HEK293T (cell line): Measurements from ENCODE around the gene ARHGEF28.

ENCODE experiments used
- CTCF ChIA-PET: fragments of 350-600 bp; formaldehyde crosslinking; extraction: SDS; loops from one replicate; lab custom pipeline; 2021; ENCODE audit warnings: antibody characterized with exemption, inconsistent platforms; lab: Yijun Ruan, JAX
- POLR2A ChIA-PET: fragments of 350-600 bp; formaldehyde crosslinking; extraction: SDS; loops from one replicate; lab custom pipeline; 2020; ENCODE audit warnings: antibody characterized with exemption, inconsistent platforms; lab: Yijun Ruan, JAX
- DNase-seq: peaks from one replicate; pipeline ENCODE4 v3.0.0; 2012; ENCODE audit warnings: mixed read lengths; ENCODE audit errors: extremely low spot score
- ARNT ChIP-seq: fragments of 450-650 bp; IDR thresholded peaks from 2 replicates; pipeline ENCODE4 v1.6.1; 2017; ENCODE audit warnings: mild to moderate bottlenecking
- BHLHE40 ChIP-seq: fragments of 450-650 bp; IDR thresholded peaks from 2 replicates; pipeline ENCODE4 v1.6.1; 2016; ENCODE audit warnings: mild to moderate bottlenecking, moderate library complexity, borderline replicate concordance
- CTBP1 ChIP-seq: fragments of 450-650 bp; IDR thresholded peaks from 2 replicates; pipeline ENCODE4 v1.6.1; 2016; ENCODE audit warnings: borderline replicate concordance
- ELF4 ChIP-seq: fragments of 450-650 bp; IDR thresholded peaks from 2 replicates; pipeline ENCODE4 v1.6.1; 2017; ENCODE audit warnings: antibody characterized with exemption
- FOXA1 ChIP-seq: fragments of 450-650 bp; IDR thresholded peaks from 2 replicates; pipeline ENCODE4 v1.6.1; 2016; ENCODE audit warnings: mild to moderate bottlenecking
- FOXK2 ChIP-seq: fragments of 450-650 bp; IDR thresholded peaks from 2 replicates; pipeline ENCODE4 v1.6.1; 2016; ENCODE audit warnings: mild to moderate bottlenecking
- FOXM1 ChIP-seq: fragments of 450-650 bp; IDR thresholded peaks from 2 replicates; pipeline ENCODE4 v1.6.1; 2017; ENCODE audit warnings: mild to moderate bottlenecking, borderline replicate concordance
- HDGF ChIP-seq: fragments of 450-650 bp; IDR thresholded peaks from 2 replicates; pipeline ENCODE4 v1.6.1; 2017; ENCODE audit warnings: antibody characterized with exemption, borderline replicate concordance
- L3MBTL2 ChIP-seq: fragments of 450-650 bp; conservative IDR thresholded peaks from 2 replicates; pipeline ENCODE4 v1.6.1; 2016; ENCODE audit warnings: mild to moderate bottlenecking
- LEF1 ChIP-seq: fragments of 450-650 bp; IDR thresholded peaks from 2 replicates; pipeline ENCODE4 v1.6.1; 2017; ENCODE audit warnings: mild to moderate bottlenecking, borderline replicate concordance
- NFRKB ChIP-seq: fragments of 450-650 bp; IDR thresholded peaks from 2 replicates; pipeline ENCODE4 v1.6.1; 2016; ENCODE audit warnings: mild to moderate bottlenecking, moderate library complexity
- PKNOX1 ChIP-seq: fragments of 450-650 bp; IDR thresholded peaks from 2 replicates; pipeline ENCODE4 v1.6.1; 2016
- SP1 ChIP-seq: fragments of 450-650 bp; IDR thresholded peaks from 2 replicates; pipeline ENCODE4 v1.6.1; 2017
- SUZ12 ChIP-seq: fragments of 450-650 bp; IDR thresholded peaks from 2 replicates; pipeline ENCODE4 v1.6.1; 2016; ENCODE audit warnings: mild to moderate bottlenecking
- TARDBP ChIP-seq: fragments of 450-650 bp; IDR thresholded peaks from 2 replicates; pipeline ENCODE4 v1.6.1; 2016
- ZNF384 ChIP-seq: fragments of 450-650 bp; IDR thresholded peaks from 2 replicates; pipeline ENCODE4 v1.6.1; 2016

ARHGEF28 gene

GRCh38 chr5:73812457-73812856, 186.5 kb downstream of the ARHGEF28 start:
- POLR2A ChIA-PET = interaction anchor here (1.1 to 1.2 kb wide), 2 partner anchors 10 to 313 kb away, joined by 3 to 4 read pairs; no protein-coding TSS in a partner anchor
- CTCF ChIA-PET = interaction anchor here (0.7 to 1.0 kb wide), 2 partner anchors 17 to 28 kb away, joined by 3 to 5 read pairs; no protein-coding TSS in a partner anchor
- no peak for DNase-seq

DNA sequence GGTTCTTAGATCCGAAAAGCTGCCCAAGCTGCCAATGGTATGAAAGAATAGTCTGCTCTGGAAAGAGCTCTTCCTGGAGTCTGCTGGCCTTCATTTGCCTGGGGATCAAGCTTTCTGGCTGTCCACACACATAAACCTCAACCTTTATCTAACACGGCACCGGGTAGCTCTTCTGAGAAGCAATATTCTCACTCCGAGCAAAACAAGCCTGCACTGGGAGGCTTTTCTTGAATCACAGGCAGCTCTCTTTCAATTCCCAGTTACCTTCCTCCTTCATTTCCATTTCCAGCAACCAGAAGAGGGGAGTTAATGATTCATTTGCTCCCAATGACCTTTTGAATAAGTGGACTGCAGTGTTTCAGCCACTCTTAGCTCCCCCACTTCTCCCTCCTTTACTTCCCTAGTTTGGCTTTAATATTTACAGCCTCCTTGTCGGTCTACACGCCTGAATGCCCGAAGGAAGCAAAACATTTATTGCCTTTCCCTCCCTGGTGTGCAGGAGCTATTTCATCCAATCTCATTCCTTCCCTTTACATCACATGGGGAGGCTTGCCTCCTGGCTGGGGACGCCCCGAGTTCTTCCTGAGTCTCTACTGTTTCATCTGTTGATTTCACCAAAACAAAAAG, 187.1 kb downstream of the ARHGEF28 start:
- ChIA-PET CTCF (interaction anchor here (0.7 to 1.0 kb wide), 2 partner anchors 17 to 29 kb away, joined by 3 to 5 read pairs; no protein-coding TSS in a partner anchor), POLR2A (interaction anchor here (1.1 to 1.2 kb wide), 2 partner anchors 9 to 314 kb away, joined by 3 to 4 read pairs; no protein-coding TSS in a partner anchor)
- no peak for TF ChIP-seq ARNT
- no peak for TF ChIP-seq TARDBP
- no peak for TF ChIP-seq SUZ12
- TF ChIP-seq PKNOX1 = no peak
- no peak for TF ChIP-seq BHLHE40
- no peak for TF ChIP-seq NFRKB
- no peak for TF ChIP-seq LEF1
- TF ChIP-seq L3MBTL2 = no peak
- no peak for TF ChIP-seq ELF4
- no peak for TF ChIP-seq FOXM1
- no peak for TF ChIP-seq FOXA1
- no peak for TF ChIP-seq ZNF384
- TF ChIP-seq HDGF = no peak
- TF ChIP-seq SP1 = no peak
- no peak for TF ChIP-seq CTBP1
- no peak for TF ChIP-seq FOXK2
- DNase-seq = no peak

More at GRCh38 chr5:73812457-73812856, 186.5 kb downstream of the ARHGEF28 start:
- TF ChIP-seq PKNOX1 = 0 out of 2 replicates have a peak, but pooled peaks have one; percentile 12
- no peak for TF ChIP-seq SP1

DNA sequence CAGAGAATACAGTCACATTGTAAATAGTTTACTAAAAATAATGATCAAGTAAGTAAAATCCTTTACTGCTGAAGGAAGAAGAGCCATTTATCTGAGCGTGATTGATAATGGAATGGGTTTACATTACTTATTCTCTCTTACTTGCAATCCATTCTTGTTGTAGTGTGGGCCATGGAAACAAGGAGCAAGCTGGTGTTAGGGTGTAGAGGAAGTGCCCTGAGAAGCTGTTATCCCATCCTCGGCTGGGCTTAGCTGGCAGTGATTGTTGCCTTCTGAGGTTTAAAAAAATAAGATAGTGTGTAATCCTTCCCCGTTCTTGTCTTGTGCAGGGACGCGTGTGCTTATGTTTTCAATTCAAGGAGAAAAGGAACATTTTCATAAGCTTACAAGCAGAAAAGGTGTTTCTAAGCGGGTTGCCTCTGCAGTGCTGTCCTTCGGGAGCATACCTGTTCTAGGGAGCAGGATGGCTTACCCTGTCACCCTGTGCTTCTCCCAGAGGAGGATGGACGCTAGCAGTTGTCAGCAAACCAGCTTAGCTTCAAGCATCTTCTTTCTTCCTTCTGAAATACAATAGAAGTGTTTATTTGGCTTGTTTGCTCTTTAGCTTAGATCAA, 188.3 kb downstream of the ARHGEF28 start:
- POLR2A ChIA-PET = no interaction called here
- CTCF ChIA-PET = no interaction called here
- TF ChIP-seq LEF1 = no peak
- no peak for TF ChIP-seq FOXK2
- no peak for TF ChIP-seq SP1
- TF ChIP-seq ELF4 = no peak
- TF ChIP-seq FOXA1 = no peak
- no peak for TF ChIP-seq ARNT
- TF ChIP-seq FOXM1 = no peak
- TF ChIP-seq NFRKB = no peak
- no peak for TF ChIP-seq HDGF
- TF ChIP-seq CTBP1 = no peak
- TF ChIP-seq BHLHE40 = no peak
- no peak for TF ChIP-seq PKNOX1
- no peak for TF ChIP-seq TARDBP
- TF ChIP-seq ZNF384 = no peak
- TF ChIP-seq SUZ12 = no peak
- no peak for TF ChIP-seq L3MBTL2

GRCh38 chr5:73815631-73816030, 189.6 kb downstream of the ARHGEF28 start:
- ChIA-PET CTCF (interaction anchor here (0.5 kb wide), 1 partner anchor 1412 kb away, joined by 3 read pairs; no protein-coding TSS in a partner anchor), POLR2A (no interaction called here)
- no peak for TF ChIP-seq ARNT
- TF ChIP-seq SP1 = no peak
- no peak for TF ChIP-seq ZNF384
- no peak for TF ChIP-seq LEF1
- no peak for TF ChIP-seq HDGF
- no peak for TF ChIP-seq FOXM1
- TF ChIP-seq FOXK2 = no peak
- TF ChIP-seq L3MBTL2 = no peak
- no peak for TF ChIP-seq FOXA1
- no peak for TF ChIP-seq PKNOX1
- TF ChIP-seq NFRKB = no peak
- no peak for TF ChIP-seq TARDBP
- no peak for TF ChIP-seq SUZ12
- no peak for TF ChIP-seq CTBP1
- no peak for TF ChIP-seq ELF4
- no peak for DNase-seq

More for the DNA sequence above, 188.3 kb downstream of the ARHGEF28 start:
- no peak for DNase-seq

DNA sequence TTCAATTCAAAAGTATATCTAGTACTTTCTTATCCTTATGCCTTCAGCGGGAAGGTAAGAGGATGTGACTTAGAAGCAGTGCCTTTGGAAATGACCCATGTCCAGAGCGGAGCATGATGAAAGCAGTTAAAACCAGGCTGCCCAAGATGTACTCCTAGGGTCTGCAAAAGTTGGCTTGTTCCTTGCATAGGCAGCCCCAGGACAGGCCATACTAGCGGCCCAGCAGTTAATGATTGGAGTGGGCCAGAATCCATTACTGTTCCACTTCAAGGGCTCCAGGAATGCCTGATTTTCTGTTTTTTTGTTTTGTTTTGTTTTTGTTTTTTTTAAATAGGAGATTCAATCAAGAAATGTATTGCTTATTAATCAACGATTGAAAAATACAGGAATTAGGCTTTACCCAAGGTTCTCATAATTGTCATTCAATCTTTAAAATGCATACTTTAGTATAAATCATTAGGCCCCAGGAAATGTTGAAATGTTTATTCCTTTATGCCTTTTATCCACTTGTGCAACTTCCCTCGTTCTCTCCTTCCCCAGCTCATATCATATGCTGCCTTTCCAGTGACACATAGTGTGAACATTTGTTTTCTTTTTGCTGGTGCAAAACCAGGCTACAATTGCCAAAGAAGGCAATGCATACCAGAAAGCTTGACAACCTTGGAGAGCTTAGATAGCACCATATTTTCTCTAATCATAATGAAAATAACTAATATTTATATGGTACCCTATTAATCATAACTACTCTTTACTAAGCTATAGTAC, 190.8 kb downstream of the ARHGEF28 start:
- ChIA-PET POLR2A (no interaction called here), CTCF (no interaction called here)
- no peak for DNase-seq
- TF ChIP-seq NFRKB (no peak), FOXA1 (no peak), ZNF384 (no peak), ELF4 (no peak), PKNOX1 (no peak), SP1 (no peak), CTBP1 (no peak), HDGF (no peak), BHLHE40 (no peak), L3MBTL2 (no peak), FOXK2 (no peak), TARDBP (no peak), FOXM1 (no peak), ARNT (no peak), LEF1 (no peak), SUZ12 (no peak)
